Bronchial epithelial cell (primary cell): ENCODE results near the gene ATP10D. TPM values are rescaled to one million over a fixed set of nuclear protein-coding genes. Genes with fewer than 3 reads are reported as not detected.

Experiments
- DNase-seq: peaks from one replicate; pipeline ENCODE4 v3.0.0-alpha.2; 2010; ENCODE audit warnings: low read depth
- FAIRE-seq: peaks from 2 replicates; lab custom pipeline; 2011; peaks lifted over from hg19 to GRCh38; lab: Jason Lieb, UNC
- H3K27me3 ChIP-seq: 2 replicates; pipeline ENCODE4 v1.5.1; 2011; ENCODE audit warnings: low read length; ENCODE audit not compliant: control insufficient read depth, insufficient read depth
- H3K36me3 ChIP-seq: 2 replicates; pipeline ENCODE4 v1.5.1; 2011; ENCODE audit warnings: low read length; ENCODE audit not compliant: control insufficient read depth, insufficient read depth
- H3K4me3 ChIP-seq: 2 replicates; pipeline ENCODE4 v1.5.1; 2011; ENCODE audit warnings: mild to moderate bottlenecking, low read depth, low read length, control low read depth
- CTCF ChIP-seq: IDR thresholded peaks from 2 replicates; pipeline ENCODE4 v1.5.1; 2011; ENCODE audit warnings: mild to moderate bottlenecking, moderate library complexity, low read length, control low read depth, inconsistent platforms; ENCODE audit not compliant: insufficient read depth, severe bottlenecking
- total RNA-seq: library from RNA; depleted of rRNA; stranded (reverse); fragments of >200 nt; gene quantifications from 2 replicates; pipeline ENCODE4 v1.2.1, GENCODE V29; 2014

Gene ATP10D
- total RNA-seq, 1 donor from 2014 or later, result 20.0 TPM

GRCh38 chr4:47488706-47489105, 3.6 kb downstream of the ATP10D start:
- FAIRE-seq, result no peak
- Histone ChIP-seq H3K4me3 (no peak overlapping the region), H3K36me3 (no peaks in the 10 kb centered on the region), H3K27me3 (no peaks in the 10 kb centered on the region)
- DNase-seq, result no peak
- no peak for TF ChIP-seq CTCF

GRCh38 chr4:47490550-47490949, 5.5 kb downstream of the ATP10D start:
- TF ChIP-seq CTCF, result peak; percentile 64
- FAIRE-seq (no peak), DNase-seq (peak; percentile 79)
- Histone ChIP-seq H3K36me3 (no peaks in the 10 kb centered on the region), H3K27me3 (no peaks in the 10 kb centered on the region), H3K4me3 (no peak overlapping the region)

GRCh38 chr4:47493238-47494123, 8.4 kb downstream of the ATP10D start:
- no peaks in the 10 kb centered on the region for H3K27me3 ChIP-seq
- no peak for FAIRE-seq
- H3K4me3 ChIP-seq, result no peak overlapping the region
- no peak for DNase-seq
- TF ChIP-seq CTCF, result no peak
- no peaks in the 10 kb centered on the region for H3K36me3 ChIP-seq

GRCh38 chr4:47494124-47494430, 9.0 kb downstream of the ATP10D start:
- H3K27me3 ChIP-seq, result no peaks in the 10 kb centered on the region
- DNase-seq (no peak), FAIRE-seq (no peak)
- H3K36me3 ChIP-seq, result no peaks in the 10 kb centered on the region
- no peak for TF ChIP-seq CTCF
- H3K4me3 ChIP-seq, result no peak overlapping the region

GRCh38 chr4:47498899-47499298, 13.8 kb downstream of the ATP10D start:
- H3K4me3 ChIP-seq, result no peak overlapping the region
- H3K27me3 ChIP-seq, result no peaks in the 10 kb centered on the region
- no peak for TF ChIP-seq CTCF
- FAIRE-seq, result no peak
- H3K36me3 ChIP-seq, result no peaks in the 10 kb centered on the region
- DNase-seq, result no peak

GRCh38 chr4:47499700-47500099, 14.6 kb downstream of the ATP10D start:
- FAIRE-seq (no peak), DNase-seq (no peak)
- Histone ChIP-seq H3K4me3 (no peak overlapping the region), H3K36me3 (no peaks in the 10 kb centered on the region), H3K27me3 (no peaks in the 10 kb centered on the region)
- TF ChIP-seq CTCF, result no peak
